Spleen (tissue), 11 donors: Measurements from ENCODE around the gene CEBPG. TPM values are rescaled to one million over a fixed set of nuclear protein-coding genes. Genes with fewer than 3 reads are reported as not detected.
A peak's percentile ranks its signal among the peaks of the same experiment; 100 is the strongest.

Experiments used
- DNase-seq: peaks from one replicate; pipeline ENCODE4 v3.0.0-alpha.2; 2020
- H3K27ac ChIP-seq, 8 donors: fragments of 200-600 bp; sonication (generic) in 7 of 8; 1 replicate in 4 of 8; 2 replicates in 4 of 8; pipeline versions ENCODE4 v1.5.0 to v1.8.0; 2016 to 2021; ENCODE audit warnings: inconsistent platforms in 4 of 8, mild to moderate bottlenecking in 4 of 8, moderate library complexity in 1 of 8
- H3K27me3 ChIP-seq, 7 donors: fragments of 200-600 bp; sonication (generic) in 6 of 7; replicated peaks in 1 of 7; 1 replicate in 4 of 7; 2 replicates in 3 of 7; pipeline versions ENCODE4 v1.5.0 to v1.8.0; 2016 to 2021; ENCODE audit warnings: inconsistent platforms in 3 of 7, mild to moderate bottlenecking in 1 of 7
- H3K36me3 ChIP-seq, 6 donors: fragments of 200-600 bp; sonication (generic) in 5 of 6; 1 replicate in 4 of 6; 2 replicates in 2 of 6; pipeline versions ENCODE4 v1.5.0 to v1.8.0; 2016 to 2021; ENCODE audit warnings: inconsistent platforms in 2 of 6
- H3K4me1 ChIP-seq, 6 donors: fragments of 200-600 bp; sonication (generic) in 5 of 6; 1 replicate in 3 of 6; 2 replicates in 3 of 6; pipeline versions ENCODE4 v1.5.0 to v1.8.0; 2016 to 2021; ENCODE audit warnings: inconsistent platforms in 3 of 6
- H3K4me3 ChIP-seq, 8 donors: fragments of 200-600 bp; sonication (generic) in 7 of 8; 1 replicate in 4 of 8; 2 replicates in 4 of 8; pipeline versions ENCODE4 v1.5.0 to v1.8.0; 2016 to 2021; ENCODE audit warnings: inconsistent platforms in 4 of 8, mild to moderate bottlenecking in 4 of 8, moderate library complexity in 2 of 8
- H3K9me3 ChIP-seq, 8 donors: fragments of 200-600 bp; sonication (generic) in 7 of 8; 1 replicate in 4 of 8; 2 replicates in 4 of 8; pipeline versions ENCODE4 v1.5.0 to v1.8.0; 2016 to 2021; ENCODE audit warnings: inconsistent platforms in 4 of 8
- CTCF ChIP-seq, 11 experiments: fragments of 200-600 bp in 7 of 11; fragments of 450-650 bp in 4 of 11; sonication (generic) in 4 of 11; IDR thresholded peaks in 8 of 11; conservative IDR thresholded peaks in 3 of 11; 1 replicate in 7 of 11; 2 replicates in 4 of 11; pipeline versions ENCODE4 v1.4.0 to v1.8.0; 2016 to 2021; ENCODE audit warnings: antibody characterized with exemption in 11 of 11, inconsistent platforms in 4 of 11, mild to moderate bottlenecking in 1 of 11
- POLR2A ChIP-seq, 3 donors: fragments of 450-650 bp; IDR thresholded peaks; one replicate each; pipeline ENCODE4 v1.5.1; 2017; ENCODE audit warnings: antibody characterized with exemption in 3 of 3, mild to moderate bottlenecking in 1 of 3
- POLR2AphosphoS5 ChIP-seq, 3 donors: sonication (generic); formaldehyde crosslinking; IDR thresholded peaks; one replicate each; pipeline ENCODE4 v1.5.1; 2017; ENCODE audit warnings: antibody characterized with exemption in 3 of 3
- WGBS, 5 donors: extraction: QIAGEN DNeasy Blood & Tissue Kit in 3 of 5; methylation state at CpG; one replicate each; pipeline versions ENCODE4 v1.1.5 to v1.1.7; 2013 to 2018; 5-methylcytosine and 5-hydroxymethylcytosine counted together
- intact Hi-C: fragments of 100-400 bp; cut with DNase I; formaldehyde crosslinking; loops from one replicate; pipeline ENCODE4 v1.15.0; 2023; ENCODE audit warnings: low total_unique reads
- polyA plus RNA-seq, 3 donors: library from polyadenylated mRNA; stranded (reverse); fragments of 200-250 nt; gene quantifications; one replicate each; pipeline ENCODE4 v1.2.1, GENCODE V29; 2013
- total RNA-seq, 7 donors: library from RNA; depleted of rRNA in 3 of 7; stranded (reverse); fragments of >200 nt in 3 of 7; fragmentation: NEBNext Ultra II Directional in 4 of 7; extraction: Animal tissue kit (Norgen Biotek cat#: 25700) in 4 of 7; gene quantifications; one replicate each; pipeline versions ENCODE4 v1.1.0 to v1.2.1, GENCODE V29; 2016 to 2021
- donor health status: healthy with polysubstance abuse.
- donor health status: DM: no; HTN: no; CAD: no; lungs with moderate emphysema.
- donor health status: DM: no; HTN: no; CAD: no.
- donor health status: Bipolar disorder and iron deficiency.
- donor health status: healthy.
- donor health status: DM: no; HTN: no; CAD: no.
- donor health status: DM: yes; HTN: yes; CAD: no.

The CEBPG gene
- total and polyA plus RNA-seq, 10 donors: 9.3 to 21.1 (median 16.0) TPM

GRCh38 chr19:33397536-33398360 is 24.2 kb downstream of the CEBPG start:
- DNase-seq: peak; percentile 74
- WGBS, 5 donors: 71 to 87% (median 77%) methylated on average over 8 to 15 of the region's 15 CpGs
- peaks cover 13 to 59% (median 46%) of the 10 kb centered on the region in 6 donors for H3K4me1 ChIP-seq
- peaks cover 0 to 20% (median 0%) of the 10 kb centered on the region in 6 donors for H3K36me3 ChIP-seq
- no peaks in the 10 kb centered on the region for H3K9me3 ChIP-seq
- TF ChIP-seq CTCF (IDR thresholded peaks at IDR 0.05 in 8 of 11, conservative IDR thresholded peaks at IDR 0.05 in 3 of 11) (no peak), POLR2AphosphoS5 (IDR thresholded peaks at IDR 0.05) (peak in 1 of 3 donors; percentile 14)
- H3K27ac ChIP-seq: peak overlapping the region in 3 of 8 donors; percentile 43 to 75 (median 46)
- H3K4me3 ChIP-seq: no peak overlapping the region
- intact Hi-C loops: no loop called here
- no peaks in the 10 kb centered on the region for H3K27me3 ChIP-seq

GRCh38 chr19:33398361-33399060 is 25.0 kb downstream of the CEBPG start:
- 91 to 93% (median 91%) methylated on average over 19 of the region's 19 CpGs for WGBS, 5 donors
- peaks cover 0 to 23% (median 0%) of the 10 kb centered on the region in 6 donors for H3K36me3 ChIP-seq
- H3K4me3 ChIP-seq: no peak overlapping the region
- no peaks in the 10 kb centered on the region for H3K27me3 ChIP-seq
- no peak for TF ChIP-seq POLR2A (IDR thresholded peaks at IDR 0.05)
- no peak for TF ChIP-seq POLR2AphosphoS5 (IDR thresholded peaks at IDR 0.05)
- intact Hi-C loops: no loop called here
- H3K4me1 ChIP-seq: peaks cover 13 to 51% (median 40%) of the 10 kb centered on the region in 6 donors
- H3K27ac ChIP-seq: no peak overlapping the region
- DNase-seq: peak; percentile 64
- H3K9me3 ChIP-seq: no peaks in the 10 kb centered on the region

- intact Hi-C loops: no loop called here
- peaks cover 0 to 23% (median 0%) of the 10 kb centered on the region in 6 donors for H3K36me3 ChIP-seq
- no peak overlapping the region for H3K4me3 ChIP-seq
- H3K27me3 ChIP-seq: no peaks in the 10 kb centered on the region
- 91 to 97% (median 95%) methylated on average over 28 of the region's 28 CpGs for WGBS, 5 donors
- H3K4me1 ChIP-seq: peaks cover 8 to 44% (median 33%) of the 10 kb centered on the region in 6 donors
- TF ChIP-seq POLR2A (IDR thresholded peaks at IDR 0.05) (no peak), POLR2AphosphoS5 (IDR thresholded peaks at IDR 0.05) (no peak), CTCF (IDR thresholded peaks at IDR 0.05 in 8 of 11, conservative IDR thresholded peaks at IDR 0.05 in 3 of 11) (no peak)
- H3K9me3 ChIP-seq: no peaks in the 10 kb centered on the region
- H3K27ac ChIP-seq: no peak overlapping the region
- peak; percentile 56 for DNase-seq
These were observed 25.7 kb downstream of the CEBPG start for GRCh38 chr19:33399081-33399744.

- no peak overlapping the region for H3K27ac ChIP-seq
- no peaks in the 10 kb centered on the region for H3K9me3 ChIP-seq
- no peaks in the 10 kb centered on the region for H3K27me3 ChIP-seq
- H3K4me3 ChIP-seq: no peak overlapping the region
- WGBS, 5 donors: 86 to 97% (median 90%) methylated on average over 9 to 22 of the region's 22 CpGs
- TF ChIP-seq POLR2A (IDR thresholded peaks at IDR 0.05): no peak
- no peak for TF ChIP-seq POLR2AphosphoS5 (IDR thresholded peaks at IDR 0.05)
- TF ChIP-seq CTCF (IDR thresholded peaks at IDR 0.05 in 8 of 11, conservative IDR thresholded peaks at IDR 0.05 in 3 of 11): no peak
- peaks cover 8 to 36% (median 25%) of the 10 kb centered on the region in 6 donors for H3K4me1 ChIP-seq
- intact Hi-C loops: no loop called here
- H3K36me3 ChIP-seq: peaks cover 0 to 25% (median 0%) of the 10 kb centered on the region in 6 donors
- peak; percentile 54 for DNase-seq
These were observed 26.5 kb downstream of the CEBPG start for GRCh38 chr19:33399745-33400681.
